Panc1 (cell line): ENCODE results near the gene ZFAND3. TPM values are rescaled to one million over a fixed set of nuclear protein-coding genes. Genes with fewer than 3 reads are reported as not detected.

ENCODE experiments used
- ATAC-seq: fragments of 200-7000 bp; cut with Tn5 transposase; 2 replicates; pipeline ENCODE4 v1.9.1; 2020; ENCODE audit warnings: mild to moderate bottlenecking, moderate library complexity
- BruUV-seq: library from RNA; stranded (reverse); fragments of 400-500 nt; replicated peaks from 2 replicates; lab custom pipeline; 2021; lab: Mats Ljungman, UMichigan
- CTCF ChIA-PET: fragments of 300-600 bp; sonication (Branson Sonifier 250); formaldehyde crosslinking; loops from one replicate; lab custom pipeline; 2022; ENCODE audit warnings: antibody characterized with exemption; lab: Charles Lee
- POLR2A ChIA-PET: fragments of 300-600 bp; sonication (Branson Sonifier 250); formaldehyde crosslinking; loops from one replicate; lab custom pipeline; 2022; ENCODE audit warnings: antibody characterized with exemption; lab: Charles Lee
- DNase-seq: peaks from one replicate; pipeline ENCODE4 v3.0.0-alpha.2; 2010; ENCODE audit warnings: low read depth, low spot score
- H3K27ac ChIP-seq: 2 replicates; pipeline ENCODE4 v1.5.1; 2011; ENCODE audit warnings: mild to moderate bottlenecking, low read length, inconsistent platforms
- H3K27me3 ChIP-seq: fragments of 200-500 bp; sonication (Bioruptor generic); 2 replicates; pipeline ENCODE4 v1.6.0; 2014; ENCODE audit warnings: low read length, inconsistent platforms; ENCODE audit not compliant: control insufficient read depth, insufficient read depth
- H3K36me3 ChIP-seq: fragments of 200-500 bp; sonication (Bioruptor generic); 2 replicates; pipeline ENCODE4 v1.5.1; 2014; ENCODE audit warnings: inconsistent platforms, mild to moderate bottlenecking, low read length, moderate library complexity; ENCODE audit not compliant: control insufficient read depth, insufficient read depth
- H3K4me1 ChIP-seq: 2 replicates; pipeline ENCODE4 v1.5.1; 2011; ENCODE audit warnings: inconsistent platforms, mild to moderate bottlenecking, low read length, moderate library complexity; ENCODE audit not compliant: control insufficient read depth, insufficient read depth
- H3K4me3 ChIP-seq, 2 experiments: 2 replicates each; pipeline ENCODE4 v1.5.1; 2011 to 2012; ENCODE audit warnings: low read depth in 2 of 2, low read length in 2 of 2, mild to moderate bottlenecking in 2 of 2, inconsistent platforms in 1 of 2, moderate library complexity in 1 of 2
- H3K9me3 ChIP-seq: fragments of 200-500 bp; sonication (Bioruptor generic); 2 replicates; pipeline ENCODE4 v1.5.1; 2014; ENCODE audit warnings: low read depth, mild to moderate bottlenecking, inconsistent platforms, low read length, moderate library complexity; ENCODE audit not compliant: control insufficient read depth, insufficient read depth
- CTCF ChIP-seq: fragments of 450-650 bp; IDR thresholded peaks from 2 replicates; pipeline ENCODE4 v1.5.1; 2017; ENCODE audit warnings: mild to moderate bottlenecking
- POLR2AphosphoS5 ChIP-seq: IDR thresholded peaks from 2 replicates; pipeline ENCODE4 v1.6.1; 2012; ENCODE audit warnings: mild to moderate bottlenecking, low read depth, low read length, moderate library complexity
- REST ChIP-seq, 2 experiments: IDR thresholded peaks; 2 replicates each; pipeline ENCODE4 v1.6.1; 2011 to 2012; ENCODE audit warnings: low read depth in 2 of 2, control low read depth in 1 of 2, low read length in 1 of 2, mild to moderate bottlenecking in 1 of 2, moderate library complexity in 1 of 2; ENCODE audit not compliant: insufficient read depth in 1 of 2
- SIN3A ChIP-seq: IDR thresholded peaks from 2 replicates; pipeline ENCODE4 v1.6.1; 2012; ENCODE audit warnings: low read depth, mild to moderate bottlenecking, low read length, moderate library complexity, borderline replicate concordance; ENCODE audit not compliant: insufficient read depth
- TCF7L2 ChIP-seq: IDR thresholded peaks from 2 replicates; pipeline ENCODE4 v1.6.1; 2011; ENCODE audit warnings: mild to moderate bottlenecking, low read depth, low read length, inconsistent platforms
- in situ Hi-C: cut with HindIII; loops from 2 replicates; pipeline ENCODE4 v1.10.0; 2016; ENCODE audit warnings: low sequenced_read_pairs, low pct_unique_long_range_greater_than_20kb
- intact Hi-C: fragments of 100-400 bp; cut with micrococcal nuclease; formaldehyde crosslinking; loops from one replicate; pipeline ENCODE4 v1.10.0; 2022; ENCODE audit not compliant: unreplicated experiment
- total RNA-seq: library from RNA; stranded (reverse); gene quantifications from one replicate; pipeline ENCODE4 v1.2.1, GENCODE V29; 2021; ENCODE audit not compliant: unreplicated experiment

Gene ZFAND3
- total RNA-seq, 1 experiment from 2014 or later = 95.9 TPM

- no peak overlapping the region for H3K4me3 ChIP-seq
- ChIA-PET POLR2A (no interaction called here), CTCF (no interaction called here)
- in situ Hi-C loops (no loop called here), intact Hi-C loops (no loop called here)
- H3K9me3 ChIP-seq = peaks cover 6% of the 10 kb centered on the region; the same call in 1 of the 2 replicates
- no peak for ATAC-seq
- no peak overlapping the region for H3K27ac ChIP-seq
- BruUV-seq = TSS peak; percentile 11
- H3K4me1 ChIP-seq = peaks cover 15% of the 10 kb centered on the region
- H3K36me3 ChIP-seq = no peaks in the 10 kb centered on the region
- TF ChIP-seq CTCF (no peak), TCF7L2 (no peak), POLR2AphosphoS5 (no peak), SIN3A (no peak), REST (IDR thresholded peaks at IDR 0.05; ENCODE audit: insufficient read depth in 1 of 2, low read depth in 2 of 2, low read length in 1 of 2) (no peak)
- no peaks in the 10 kb centered on the region for H3K27me3 ChIP-seq
- DNase-seq = no peak
These were observed 10.7 kb downstream of the ZFAND3 start for GRCh38 chr6:37830225-37830624.

GRCh38 chr6:37831457-37831856 lies 11.9 kb downstream of the ZFAND3 start:
- POLR2A ChIA-PET = no interaction called here
- no peaks in the 10 kb centered on the region for H3K36me3 ChIP-seq
- in situ Hi-C loops (no loop called here), intact Hi-C loops (no loop called here)
- H3K27ac ChIP-seq = no peak overlapping the region
- TF ChIP-seq TCF7L2 = no peak
- no peak for TF ChIP-seq REST (IDR thresholded peaks at IDR 0.05; ENCODE audit: insufficient read depth in 1 of 2, low read depth in 2 of 2, low read length in 1 of 2)
- no peak for TF ChIP-seq POLR2AphosphoS5
- CTCF ChIA-PET = interaction anchor here (0.6 kb wide), 1 partner anchor 126 kb away, joined by 4 read pairs; no protein-coding TSS in a partner anchor
- no TSS peak for BruUV-seq
- H3K9me3 ChIP-seq = peaks cover 6% of the 10 kb centered on the region; the same call in 1 of the 2 replicates
- H3K4me3 ChIP-seq = no peak overlapping the region
- H3K27me3 ChIP-seq = no peaks in the 10 kb centered on the region
- peaks cover 15% of the 10 kb centered on the region for H3K4me1 ChIP-seq
- DNase-seq = no peak
- ATAC-seq = no peak
